GM21447 (cell line): ENCODE results near the gene CCDC150.

ENCODE experiments used
- ATAC-seq: cut with Tn5 transposase; IDR thresholded peaks from one replicate; pipeline ENCODE4 v1.9.1; 2021; ENCODE audit not compliant: unreplicated experiment

The CCDC150 gene

DNA sequence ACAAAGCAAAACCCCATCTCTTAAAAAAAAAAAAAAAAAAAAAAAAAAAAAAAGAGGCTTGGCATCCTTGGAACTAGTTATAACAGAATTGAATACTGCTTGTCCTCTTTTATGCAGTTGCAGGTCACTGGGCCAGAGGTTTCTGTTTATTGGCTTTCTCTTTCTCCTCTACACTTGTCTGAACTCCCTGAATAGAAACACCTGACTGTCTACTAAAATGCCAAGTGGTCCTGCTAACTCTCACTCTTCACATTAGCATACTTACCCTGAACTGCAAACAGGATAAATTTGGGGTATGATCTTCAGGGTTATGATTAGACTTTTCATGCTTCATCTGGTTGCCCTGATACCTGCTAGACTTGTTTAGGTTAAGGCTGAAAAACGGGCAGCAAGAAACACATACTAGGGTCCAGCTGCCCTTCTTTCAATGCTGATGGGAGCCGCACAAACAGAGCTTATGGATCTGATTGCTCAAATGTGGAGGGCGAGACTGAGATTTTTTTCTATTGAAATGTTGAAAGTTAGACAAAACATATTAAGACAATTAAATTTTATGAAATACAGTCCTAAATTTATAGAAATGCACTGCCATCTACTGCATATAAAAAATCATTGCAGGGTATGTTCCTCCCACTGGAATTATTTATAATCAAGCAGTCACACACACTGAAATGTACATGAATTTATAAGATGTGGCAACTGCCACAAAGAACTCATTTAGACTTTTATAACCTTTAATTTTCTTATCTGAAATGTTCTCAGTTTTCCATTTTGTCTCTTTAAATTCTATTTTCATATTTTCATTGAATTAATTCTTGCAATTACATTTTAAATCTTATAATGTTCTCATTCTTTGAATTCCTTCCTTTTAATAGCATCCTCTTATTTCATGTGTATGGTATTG is 119.2 kb downstream of the CCDC150 start:
- no peak for ATAC-seq

DNA sequence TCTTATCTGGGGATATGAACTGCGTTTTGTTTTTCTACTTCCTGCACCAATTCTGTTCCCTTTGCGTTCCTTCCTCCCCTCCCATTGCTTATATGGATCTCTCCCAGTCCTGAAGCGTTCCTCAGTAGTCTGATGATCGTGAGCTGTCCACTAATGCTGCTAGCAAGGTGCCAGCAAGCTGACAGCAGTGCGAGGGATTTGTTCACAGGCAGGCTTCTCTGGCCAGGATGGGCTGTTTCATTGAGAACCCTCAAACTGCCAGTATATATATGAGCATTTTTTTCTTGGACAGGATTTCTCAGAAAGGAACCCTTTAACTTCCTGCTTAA is 119.8 kb downstream of the CCDC150 start:
- no peak for ATAC-seq

DNA sequence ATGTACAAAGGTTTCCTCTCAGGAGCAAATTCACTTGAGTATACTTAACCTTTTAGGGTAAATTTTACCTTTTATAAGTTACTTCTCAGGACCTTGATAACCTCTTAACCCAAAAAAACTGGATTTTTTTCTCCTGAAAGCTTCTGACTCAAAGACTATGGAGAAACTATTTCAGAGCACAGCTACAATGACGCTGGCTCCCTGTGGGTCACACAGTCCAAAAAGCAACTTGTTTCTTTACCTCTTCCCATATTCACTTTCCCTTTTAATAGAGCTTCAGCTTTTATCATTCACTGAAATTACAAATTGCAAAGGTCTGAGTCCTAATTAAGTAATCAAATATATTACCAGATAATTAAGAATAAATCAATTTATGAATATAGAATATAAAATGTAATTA is 127.6 kb downstream of the CCDC150 start:
- ATAC-seq: no peak
